DOHH2 (cell line): ENCODE results near the gene BICRA.

Experiments
- EZH2phosphoT487 ChIP-seq: fragments of 200-600 bp; sonication (generic); IDR thresholded peaks from 2 replicates; pipeline ENCODE4 v1.6.1; 2017; ENCODE audit warnings: borderline replicate concordance, mild to moderate bottlenecking, antibody characterized with exemption, low read length, moderate library complexity, mixed read lengths
- TF ChIP-seq, protein P1 (sequence below): fragments of 200-600 bp; sonication (generic); IDR thresholded peaks from one replicate; pipeline ENCODE4 v1.5.1; 2014; ENCODE audit warnings: antibody characterized with exemption, mild to moderate bottlenecking, low read depth, low read length; ENCODE audit not compliant: poor library complexity, severe bottlenecking

DNA sequence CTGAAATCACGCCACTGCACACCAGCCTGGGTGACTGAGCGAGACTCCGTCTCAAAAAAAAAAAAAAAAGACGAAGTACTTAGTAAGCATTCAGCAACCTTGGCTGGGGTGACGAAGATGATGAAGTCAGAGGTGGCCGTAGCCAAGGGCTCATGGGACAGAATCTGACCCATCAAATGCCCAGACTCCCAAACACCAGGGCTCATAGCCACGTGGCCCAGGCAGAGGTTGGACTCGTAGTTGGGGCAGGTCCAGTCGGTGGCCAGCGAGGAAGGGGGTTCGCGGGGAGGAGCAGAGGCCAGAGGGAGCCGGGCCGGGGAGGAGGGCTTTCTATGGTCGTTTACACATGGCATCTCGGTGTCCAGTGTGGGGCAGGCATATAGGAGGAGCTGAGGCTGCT lies 52.2 kb downstream of the BICRA start:
- TF ChIP-seq, protein P1, sequence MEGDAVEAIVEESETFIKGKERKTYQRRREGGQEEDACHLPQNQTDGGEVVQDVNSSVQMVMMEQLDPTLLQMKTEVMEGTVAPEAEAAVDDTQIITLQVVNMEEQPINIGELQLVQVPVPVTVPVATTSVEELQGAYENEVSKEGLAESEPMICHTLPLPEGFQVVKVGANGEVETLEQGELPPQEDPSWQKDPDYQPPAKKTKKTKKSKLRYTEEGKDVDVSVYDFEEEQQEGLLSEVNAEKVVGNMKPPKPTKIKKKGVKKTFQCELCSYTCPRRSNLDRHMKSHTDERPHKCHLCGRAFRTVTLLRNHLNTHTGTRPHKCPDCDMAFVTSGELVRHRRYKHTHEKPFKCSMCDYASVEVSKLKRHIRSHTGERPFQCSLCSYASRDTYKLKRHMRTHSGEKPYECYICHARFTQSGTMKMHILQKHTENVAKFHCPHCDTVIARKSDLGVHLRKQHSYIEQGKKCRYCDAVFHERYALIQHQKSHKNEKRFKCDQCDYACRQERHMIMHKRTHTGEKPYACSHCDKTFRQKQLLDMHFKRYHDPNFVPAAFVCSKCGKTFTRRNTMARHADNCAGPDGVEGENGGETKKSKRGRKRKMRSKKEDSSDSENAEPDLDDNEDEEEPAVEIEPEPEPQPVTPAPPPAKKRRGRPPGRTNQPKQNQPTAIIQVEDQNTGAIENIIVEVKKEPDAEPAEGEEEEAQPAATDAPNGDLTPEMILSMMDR: no peak
- TF ChIP-seq EZH2phosphoT487: no peak
